ENCODE data around the gene TBC1D3I. TPM values are rescaled to one million over a fixed set of nuclear protein-coding genes. Genes with fewer than 3 reads are reported as not detected.
A peak's percentile ranks its signal among the peaks of the same experiment; 100 is the strongest.

TBC1D3I gene
- total RNA-seq, 2 experiments from 2014 or later, result 0.31 to 0.58 TPM

GRCh38 chr17:36204724-36205500 lies 59.5 kb downstream of the TBC1D3I start:
- Mint-ChIP-seq H3K4me1 (ENCODE audit: low read depth) (peaks cover 50% of the 10 kb centered on the region), H3K9me3 (ENCODE audit: insufficient read depth) (no peaks in the 10 kb centered on the region), H3K27me3 (ENCODE audit: low read depth) (peaks cover 20% of the 10 kb centered on the region), H3K36me3 (ENCODE audit: low read depth) (no peaks in the 10 kb centered on the region), H3K4me3 (no peak overlapping the region), H3K27ac (no peak overlapping the region)
- ATAC-seq (no peak), DNase-seq (peak; percentile 12)
- POLR2A ChIA-PET, result no interaction called here
- CTCF ChIA-PET, result no interaction called here

Other genes with a start within 250 kb of the TBC1D3I start
- gene CCL23, start 246.6 kb downstream of the TBC1D3I start, total RNA-seq, result not detected
- gene CCL18, start 200.3 kb downstream of the TBC1D3I start, total RNA-seq, result not detected
- 1 to 10 TPM; 4.2 to 5.1 TPM for gene CCL3, start 174.4 kb downstream of the TBC1D3I start, total RNA-seq
- 1 to 10 TPM; 6.5 to 6.7 TPM for gene CCL4, start 160.7 kb downstream of the TBC1D3I start, total RNA-seq
- gene TBC1D3B, start 87.9 kb downstream of the TBC1D3I start, total RNA-seq, result 1 to 10 TPM; 6.7 to 8.1 TPM
- under 1 TPM; 0.16 to 0.84 TPM for gene CCL3L1, start 67.8 kb downstream of the TBC1D3I start, total RNA-seq
- 1 to 10 TPM; 1.2 to 1.5 TPM for gene CCL4L2, start 53.5 kb downstream of the TBC1D3I start, total RNA-seq
- not detected for gene TBC1D3G, start 59.3 kb upstream of the TBC1D3I start, total RNA-seq
- gene TBC1D3H, start 123.9 kb upstream of the TBC1D3I start, total RNA-seq, result not detected
- gene ZNHIT3, start 222.1 kb upstream of the TBC1D3I start, total RNA-seq, result 10 to 100 TPM; 32.2 to 33.7 TPM